ENCODE measurements around the gene SETBP1. TPM values are rescaled to one million over a fixed set of nuclear protein-coding genes. Genes with fewer than 3 reads are reported as not detected.

SETBP1 gene
- total and polyA plus RNA-seq, 9 of the 15 experiments (the other 6 are each of a cell fraction or from before 2014, with no cell fraction given): under 0.01 to 0.13 (median 0.04) TPM

DNA sequence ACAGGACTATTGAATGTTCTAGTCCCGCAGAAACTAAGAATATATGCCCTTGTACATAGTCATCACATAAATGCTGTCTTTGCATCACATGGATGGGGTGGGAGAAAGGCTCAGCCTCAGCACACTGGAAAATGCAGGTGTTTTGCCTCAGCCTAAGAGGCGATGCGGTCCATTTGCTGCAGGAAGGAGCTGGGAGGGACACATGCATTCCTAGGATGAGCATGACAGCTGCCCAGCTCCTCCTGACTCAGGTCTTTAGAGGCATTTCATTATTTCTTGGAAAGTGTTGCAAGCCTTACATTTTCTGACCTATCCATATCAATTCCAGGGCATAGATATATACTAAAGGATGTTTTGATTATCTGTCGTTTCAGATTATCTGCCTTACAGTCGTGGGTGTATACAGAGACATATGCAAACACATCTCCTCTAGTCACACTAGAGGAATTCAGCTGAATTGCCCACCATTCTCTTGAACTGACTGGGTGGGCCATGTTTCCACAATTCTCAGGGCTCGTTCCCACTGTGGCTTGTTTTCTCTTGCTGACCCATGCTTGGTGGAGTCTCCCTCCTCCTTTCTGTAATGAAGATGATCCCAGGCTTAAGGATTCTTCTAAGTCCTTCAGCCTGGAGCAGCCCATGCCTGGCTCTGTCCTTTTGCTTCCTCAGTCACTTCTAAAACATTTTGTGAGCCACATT, 156.9 kb downstream of the SETBP1 start (continued):
- TF ChIP-seq CCAR2 (IDR thresholded peaks at IDR 0.05; ENCODE audit: low read depth, low read length) (no peak), ZNF140 (CRISPR knock-in tag; IDR thresholded peaks at IDR 0.05) (no peak)

DNA sequence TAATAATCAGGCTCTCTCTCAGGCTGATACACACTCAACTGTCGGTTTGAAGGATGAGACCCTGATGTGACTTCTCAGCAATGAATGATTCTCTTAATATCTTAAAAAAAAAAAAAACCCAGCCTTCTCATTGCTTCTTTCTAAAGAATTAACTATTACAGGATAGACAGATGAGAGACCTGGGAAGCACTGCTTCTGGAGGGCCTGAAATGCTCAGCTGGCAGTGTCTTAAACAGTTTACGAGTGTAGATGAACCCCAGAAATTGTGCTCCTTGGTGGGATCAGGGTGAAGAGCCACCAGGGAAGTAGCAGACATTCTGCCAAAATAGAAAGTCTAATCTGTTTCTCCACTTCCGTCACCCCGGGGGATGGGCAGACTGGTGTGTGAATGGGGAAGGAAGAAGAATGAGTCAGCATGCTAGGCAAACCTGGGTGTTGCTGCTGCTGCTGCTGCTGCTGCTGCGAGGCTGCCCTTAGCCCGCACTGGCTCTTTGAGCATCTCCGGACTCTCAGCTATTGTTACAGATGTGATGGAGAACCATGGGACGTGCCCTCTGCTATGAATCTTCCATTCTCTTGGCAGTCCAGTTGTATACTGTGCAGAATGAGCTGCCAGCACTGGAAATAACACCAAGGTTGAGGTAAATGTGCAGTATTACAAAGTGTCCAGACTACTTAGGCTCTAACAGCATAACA, 158.4 kb downstream of the SETBP1 start:
- Histone ChIP-seq H3K27ac (ENCODE audit: extremely low read depth, low read depth, low read length) (peak overlapping the region; percentile 12; the same call in 1 of the 3 replicates), H3K27me3 (ENCODE audit: control insufficient read depth in 2 of 2, insufficient read depth in 2 of 2, low read length in 2 of 2) (no peaks in the 10 kb centered on the region; a peak in 1 of 5 replicates), H3K9me3 (replicated peaks; ENCODE audit: control insufficient read depth, insufficient read depth, low read depth, low read length) (no peaks in the 10 kb centered on the region), H3K4me2 (ENCODE audit: insufficient read depth, low read length) (peak overlapping the region; percentile 38), H3K4me3 (no peak overlapping the region), H3K9ac (ENCODE audit: insufficient read depth in 1 of 2, low read depth in 2 of 2, low read length in 2 of 2) (no peak overlapping the region), H2AFZ (ENCODE audit: low read depth, low read length) (peak overlapping the region; percentile 59; the same call in 1 of the 2 replicates), H4K20me1 (replicated peaks; ENCODE audit: control insufficient read depth, insufficient read depth, low read length) (no peaks in the 10 kb centered on the region), H3K4me1 (replicated peaks in 1 of 2; ENCODE audit: control insufficient read depth in 2 of 2, insufficient read depth in 2 of 2, low read length in 2 of 2) (peaks cover 0 to 6% of the 10 kb centered on the region in 2 experiments; a peak in 2 of 5 replicates), H3K79me2 (ENCODE audit: control insufficient read depth, insufficient read depth, low read length) (no peaks in the 10 kb centered on the region), H3K9me1 (ENCODE audit: control insufficient read depth, insufficient read depth, low read length) (no peaks in the 10 kb centered on the region), H3K36me3 (ENCODE audit: control insufficient read depth, insufficient read depth, low read length) (no peaks in the 10 kb centered on the region)
- DNase-seq (ENCODE audit: extremely low read depth in 1 of 4, low spot score in 3 of 4) (peak; percentile 23 to 69 (median 48)), ATAC-seq (peak; percentile 95), FAIRE-seq (peak; percentile 91)
- BruUV-seq (replicated peaks): no TSS peak
- CTCF ChIA-PET (ENCODE audit: low intra/inter-chr PET ratio): no interaction called here
- POLR2A ChIA-PET: no interaction called here
- WGBS (ENCODE audit: insufficient coverage, low coverage, missing lambda C conversion rate): 0% methylated on average over 6 of the region's 8 CpGs
- in situ Hi-C loops (cut with MboI) (no loop called here), intact Hi-C loops (cut with micrococcal nuclease) (no loop called here)
- TF ChIP-seq, protein P1, sequence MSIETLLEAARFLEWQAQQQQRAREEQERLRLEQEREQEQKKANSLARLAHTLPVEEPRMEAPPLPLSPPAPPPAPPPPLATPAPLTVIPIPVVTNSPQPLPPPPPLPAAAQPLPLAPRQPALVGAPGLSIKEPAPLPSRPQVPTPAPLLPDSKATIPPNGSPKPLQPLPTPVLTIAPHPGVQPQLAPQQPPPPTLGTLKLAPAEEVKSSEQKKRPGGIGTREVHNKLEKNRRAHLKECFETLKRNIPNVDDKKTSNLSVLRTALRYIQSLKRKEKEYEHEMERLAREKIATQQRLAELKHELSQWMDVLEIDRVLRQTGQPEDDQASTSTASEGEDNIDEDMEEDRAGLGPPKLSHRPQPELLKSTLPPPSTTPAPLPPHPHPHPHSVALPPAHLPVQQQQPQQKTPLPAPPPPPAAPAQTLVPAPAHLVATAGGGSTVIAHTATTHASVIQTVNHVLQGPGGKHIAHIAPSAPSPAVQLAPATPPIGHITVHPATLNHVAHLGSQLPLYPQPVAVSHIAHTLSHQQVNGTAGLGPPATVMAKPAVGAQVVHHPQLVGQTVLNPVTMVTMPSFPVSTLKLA (conservative IDR thresholded peaks at IDR 0.05): no peak
- TF ChIP-seq PURB (CRISPR knock-in tag; IDR thresholded peaks at IDR 0.05; ENCODE audit: low read depth) (no peak), ARID1B (IDR thresholded peaks at IDR 0.05) (0 out of 2 replicates have a peak, but pooled peaks have one; percentile 37), TRIM24 (IDR thresholded peaks at IDR 0.05) (peak; percentile 13 to 40; a peak in 1 of 4 replicates), JUN (IDR thresholded peaks at IDR 0.05; ENCODE audit: borderline replicate concordance, low read depth, low read length) (peak; percentile 28; the same call in 1 of the 2 replicates), JUN (CRISPR knock-in tag; IDR thresholded peaks at IDR 0.05; ENCODE audit: borderline replicate concordance) (no peak), MAFK (IDR thresholded peaks at IDR 0.05; ENCODE audit: low read length) (peak; percentile 64), ZFP36 (IDR thresholded peaks at IDR 0.05; ENCODE audit: low read depth, low read length, partially characterized antibody) (peak; percentile 9), ARID2 (IDR thresholded peaks at IDR 0.05) (no peak)
- TF ChIP-seq, protein P2, sequence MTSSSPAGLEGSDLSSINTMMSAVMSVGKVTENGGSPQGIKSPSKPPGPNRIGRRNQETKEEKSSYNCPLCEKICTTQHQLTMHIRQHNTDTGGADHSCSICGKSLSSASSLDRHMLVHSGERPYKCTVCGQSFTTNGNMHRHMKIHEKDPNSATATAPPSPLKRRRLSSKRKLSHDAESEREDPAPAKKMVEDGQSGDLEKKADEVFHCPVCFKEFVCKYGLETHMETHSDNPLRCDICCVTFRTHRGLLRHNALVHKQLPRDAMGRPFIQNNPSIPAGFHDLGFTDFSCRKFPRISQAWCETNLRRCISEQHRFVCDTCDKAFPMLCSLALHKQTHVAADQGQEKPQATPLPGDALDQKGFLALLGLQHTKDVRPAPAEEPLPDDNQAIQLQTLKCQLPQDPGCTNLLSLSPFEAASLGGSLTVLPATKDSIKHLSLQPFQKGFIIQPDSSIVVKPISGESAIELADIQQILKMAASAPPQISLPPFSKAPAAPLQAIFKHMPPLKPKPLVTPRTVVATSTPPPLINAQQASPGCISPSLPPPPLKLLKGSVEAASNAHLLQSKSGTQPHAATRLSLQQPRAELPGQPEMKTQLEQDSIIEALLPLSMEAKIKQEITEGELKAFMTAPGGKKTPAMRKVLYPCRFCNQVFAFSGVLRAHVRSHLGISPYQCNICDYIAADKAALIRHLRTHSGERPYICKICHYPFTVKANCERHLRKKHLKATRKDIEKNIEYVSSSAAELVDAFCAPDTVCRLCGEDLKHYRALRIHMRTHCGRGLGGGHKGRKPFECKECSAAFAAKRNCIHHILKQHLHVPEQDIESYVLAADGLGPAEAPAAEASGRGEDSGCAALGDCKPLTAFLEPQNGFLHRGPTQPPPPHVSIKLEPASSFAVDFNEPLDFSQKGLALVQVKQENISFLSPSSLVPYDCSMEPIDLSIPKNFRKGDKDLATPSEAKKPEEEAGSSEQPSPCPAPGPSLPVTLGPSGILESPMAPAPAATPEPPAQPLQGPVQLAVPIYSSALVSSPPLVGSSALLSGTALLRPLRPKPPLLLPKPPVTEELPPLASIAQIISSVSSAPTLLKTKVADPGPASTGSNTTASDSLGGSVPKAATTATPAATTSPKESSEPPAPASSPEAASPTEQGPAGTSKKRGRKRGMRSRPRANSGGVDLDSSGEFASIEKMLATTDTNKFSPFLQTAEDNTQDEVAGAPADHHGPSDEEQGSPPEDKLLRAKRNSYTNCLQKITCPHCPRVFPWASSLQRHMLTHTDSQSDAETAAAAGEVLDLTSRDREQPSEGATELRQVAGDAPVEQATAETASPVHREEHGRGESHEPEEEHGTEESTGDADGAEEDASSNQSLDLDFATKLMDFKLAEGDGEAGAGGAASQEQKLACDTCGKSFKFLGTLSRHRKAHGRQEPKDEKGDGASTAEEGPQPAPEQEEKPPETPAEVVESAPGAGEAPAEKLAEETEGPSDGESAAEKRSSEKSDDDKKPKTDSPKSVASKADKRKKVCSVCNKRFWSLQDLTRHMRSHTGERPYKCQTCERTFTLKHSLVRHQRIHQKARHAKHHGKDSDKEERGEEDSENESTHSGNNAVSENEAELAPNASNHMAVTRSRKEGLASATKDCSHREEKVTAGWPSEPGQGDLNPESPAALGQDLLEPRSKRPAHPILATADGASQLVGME (CRISPR knock-in tag; IDR thresholded peaks at IDR 0.05): peak; percentile 58; the same call in 1 of the 2 replicates
